Stomach (tissue), 9 donors: ENCODE data around the gene RRP36. TPM values are rescaled to one million over a fixed set of nuclear protein-coding genes. Genes with fewer than 3 reads are reported as not detected.
"Not testable (repeated sequence)": the region's sequence is repeated elsewhere in the genome, so short reads cannot be mapped to it uniquely, and the experiment has no call there.

Experiments used
- DNase-seq, 2 donors: peaks; one replicate each; pipeline versions ENCODE4 v3.0.0 to v3.0.0-alpha.2; 2013 to 2019
- H3K27ac ChIP-seq, 5 donors: fragments of 200-600 bp in 4 of 5; sonication (generic) in 4 of 5; one replicate each; pipeline ENCODE4 v1.5.1; 2013 to 2019; ENCODE audit warnings: mild to moderate bottlenecking in 1 of 5, moderate library complexity in 1 of 5
- H3K27me3 ChIP-seq, 3 donors: fragments of 200-600 bp; sonication (generic); one replicate each; pipeline ENCODE4 v1.5.1; 2017 to 2019; ENCODE audit warnings: mixed run types in 1 of 3
- H3K36me3 ChIP-seq, 4 donors: fragments of 200-600 bp; sonication (generic); 1 replicate in 3 of 4; 2 replicates in 1 of 4; pipeline ENCODE4 v1.5.1; 2016 to 2019
- H3K4me1 ChIP-seq, 4 donors: fragments of 200-600 bp; sonication (generic); one replicate each; pipeline ENCODE4 v1.5.1; 2016 to 2019
- H3K4me3 ChIP-seq, 4 donors: fragments of 200-600 bp; sonication (generic) in 3 of 4; one replicate each; pipeline ENCODE4 v1.5.1; 2016 to 2019; ENCODE audit warnings: mild to moderate bottlenecking in 1 of 4
- H3K9me3 ChIP-seq, 4 donors: fragments of 200-600 bp; sonication (generic); one replicate each; pipeline ENCODE4 v1.5.1; 2016 to 2019
- CTCF ChIP-seq, 7 experiments: fragments of 450-650 bp in 4 of 7; fragments of 200-600 bp in 3 of 7; sonication (generic) in 3 of 7; IDR thresholded peaks; one replicate each; pipeline ENCODE4 v1.5.1; 2016 to 2019; ENCODE audit warnings: antibody characterized with exemption in 7 of 7, control low read depth in 2 of 7, mild to moderate bottlenecking in 1 of 7
- EP300 ChIP-seq: sonication (generic); formaldehyde crosslinking; IDR thresholded peaks from one replicate; pipeline ENCODE4 v1.6.1; 2017; ENCODE audit warnings: antibody characterized with exemption
- POLR2A ChIP-seq, 4 donors: fragments of 450-650 bp; IDR thresholded peaks; one replicate each; pipeline ENCODE4 v1.6.1; 2016; ENCODE audit warnings: antibody characterized with exemption in 4 of 4, control low read depth in 2 of 4, mild to moderate bottlenecking in 1 of 4, moderate library complexity in 1 of 4
- POLR2AphosphoS5 ChIP-seq, 3 donors: sonication (generic); formaldehyde crosslinking; IDR thresholded peaks; one replicate each; pipeline ENCODE4 v1.6.1; 2016; ENCODE audit warnings: antibody characterized with exemption in 3 of 3
- WGBS, 5 donors: extraction: QIAGEN DNeasy Blood & Tissue Kit in 3 of 5; methylation state at CpG; one replicate each; pipeline versions ENCODE4 v1.1.5 to v1.1.7; 2013 to 2018; 5-methylcytosine and 5-hydroxymethylcytosine counted together
- intact Hi-C: fragments of 100-400 bp; cut with DNase I; formaldehyde crosslinking; loops from one replicate; pipeline ENCODE4 v1.15.1; 2023; ENCODE audit warnings: low total_unique reads
- polyA plus RNA-seq, 3 donors: library from polyadenylated mRNA; stranded (reverse); fragments of 200-250 nt; gene quantifications; one replicate each; pipeline ENCODE4 v1.2.3, GENCODE V29; 2013
- total RNA-seq, 5 donors: library from RNA; depleted of rRNA; stranded (reverse); fragments of >200 nt; gene quantifications; one replicate each; pipeline versions ENCODE4 v1.1.0 to v1.2.3, GENCODE V29; 2014 to 2016
- donor health status: healthy with polysubstance abuse.
- donor health status: Bipolar disorder and iron deficiency.
- donor health status: healthy.

Gene RRP36
- total and polyA plus RNA-seq, 8 donors, result 3.5 to 61.1 (median 38.3) TPM

- intact Hi-C loops, result no loop called here
- DNase-seq, result no peak
- H3K27ac ChIP-seq, result no peak overlapping the region
- H3K27me3 ChIP-seq, result no peaks in the 10 kb centered on the region
- TF ChIP-seq POLR2AphosphoS5 (IDR thresholded peaks at IDR 0.05) (no peak), CTCF (IDR thresholded peaks at IDR 0.05) (no peak), POLR2A (IDR thresholded peaks at IDR 0.05) (no peak), EP300 (no peak)
- no peak overlapping the region for H3K4me3 ChIP-seq
- peaks cover 3 to 33% (median 21%) of the 10 kb centered on the region in 4 donors for H3K36me3 ChIP-seq
- H3K9me3 ChIP-seq, result no peaks in the 10 kb centered on the region
- peaks cover 0 to 12% (median 2%) of the 10 kb centered on the region in 4 donors for H3K4me1 ChIP-seq
These were observed 24.9 kb upstream of the RRP36 start for GRCh38 chr6:42996513-42996912.

GRCh38 chr6:42998205-42998604 is 23.2 kb upstream of the RRP36 start:
- 93 to 96% (median 94%) methylated on average over 7 to 9 of the region's 9 CpGs for WGBS, 5 donors
- intact Hi-C loops, H3K27ac ChIP-seq, H3K4me3 ChIP-seq, H3K27me3 ChIP-seq, H3K9me3 ChIP-seq, DNase-seq: not testable (repeated sequence)
- H3K36me3 ChIP-seq, result peaks cover 3 to 38% (median 22%) of the 10 kb centered on the region in 4 donors
- H3K4me1 ChIP-seq, result peaks cover 0 to 12% (median 2%) of the 10 kb centered on the region in 4 donors

GRCh38 chr6:43001843-43002242 is 19.6 kb upstream of the RRP36 start:
- Histone ChIP-seq H3K27ac (no peak overlapping the region), H3K4me3 (no peak overlapping the region), H3K4me1 (peaks cover 0 to 3% (median 0%) of the 10 kb centered on the region in 4 donors), H3K9me3 (no peaks in the 10 kb centered on the region), H3K36me3 (peaks cover 9 to 50% (median 30%) of the 10 kb centered on the region in 4 donors), H3K27me3 (no peaks in the 10 kb centered on the region)
- no peak for TF ChIP-seq EP300
- no peak for TF ChIP-seq POLR2A (IDR thresholded peaks at IDR 0.05)
- no peak for TF ChIP-seq POLR2AphosphoS5 (IDR thresholded peaks at IDR 0.05)
- TF ChIP-seq CTCF (IDR thresholded peaks at IDR 0.05), result no peak
- 97 to 100% (median 98%) methylated on average over 8 of the region's 8 CpGs for WGBS, 5 donors
- DNase-seq, result no peak
- intact Hi-C loops, result no loop called here

GRCh38 chr6:43005844-43006243 is 15.6 kb upstream of the RRP36 start:
- Histone ChIP-seq H3K4me3 (no peak overlapping the region), H3K27ac (no peak overlapping the region), H3K27me3 (no peaks in the 10 kb centered on the region), H3K4me1 (no peaks in the 10 kb centered on the region), H3K9me3 (no peaks in the 10 kb centered on the region), H3K36me3 (peaks cover 34 to 84% (median 68%) of the 10 kb centered on the region in 4 donors)
- no peak for DNase-seq
- 86 to 95% (median 92%) methylated on average over 5 of the region's 5 CpGs for WGBS, 5 donors
- no peak for TF ChIP-seq POLR2AphosphoS5 (IDR thresholded peaks at IDR 0.05)
- no peak for TF ChIP-seq EP300
- no peak for TF ChIP-seq POLR2A (IDR thresholded peaks at IDR 0.05)
- TF ChIP-seq CTCF (IDR thresholded peaks at IDR 0.05), result no peak
- intact Hi-C loops, result no loop called here

- no peak for DNase-seq
- 89 to 98% (median 96%) methylated on average over 6 to 11 of the region's 11 CpGs for WGBS, 5 donors
- H3K36me3 ChIP-seq, result peaks cover 38 to 85% (median 70%) of the 10 kb centered on the region in 4 donors
- TF ChIP-seq POLR2A (IDR thresholded peaks at IDR 0.05) (no peak), CTCF (IDR thresholded peaks at IDR 0.05) (no peak), EP300 (no peak), POLR2AphosphoS5 (IDR thresholded peaks at IDR 0.05) (no peak)
- intact Hi-C loops, result no loop called here
- H3K4me3 ChIP-seq, result no peak overlapping the region
- no peaks in the 10 kb centered on the region for H3K9me3 ChIP-seq
- no peaks in the 10 kb centered on the region for H3K4me1 ChIP-seq
- no peaks in the 10 kb centered on the region for H3K27me3 ChIP-seq
- H3K27ac ChIP-seq, result no peak overlapping the region
These were observed 15.2 kb upstream of the RRP36 start for GRCh38 chr6:43006251-43006650.
